ENCODE results near the gene WDR45. TPM values are rescaled to one million over a fixed set of nuclear protein-coding genes. Genes with fewer than 3 reads are reported as not detected.

Gene WDR45
- total RNA-seq, 4 donors from 2014 or later: 90.8 to 131 (median 116) TPM

- ATAC-seq (ENCODE audit: low FRiP score) (no peak), DNase-seq (ENCODE audit: low spot score) (no peak)
- no peak for TF ChIP-seq CTCF (IDR thresholded peaks at IDR 0.05)
Observed at GRCh38 chrX:49116076-49116475, 36.4 kb upstream of the WDR45 start.

GRCh38 chrX:49111791-49112190, 32.1 kb upstream of the WDR45 start:
- TF ChIP-seq CTCF (IDR thresholded peaks at IDR 0.05): no peak
- no peak for DNase-seq (ENCODE audit: low spot score)
- no peak for ATAC-seq (ENCODE audit: low FRiP score)

- no peak for TF ChIP-seq CTCF (IDR thresholded peaks at IDR 0.05)
- no peak for DNase-seq (ENCODE audit: low spot score)
- no peak for ATAC-seq (ENCODE audit: low FRiP score)
Observed at GRCh38 chrX:49110417-49110816, 30.7 kb upstream of the WDR45 start.

GRCh38 chrX:49108641-49109040, 29.0 kb upstream of the WDR45 start:
- DNase-seq (ENCODE audit: low spot score): no peak
- no peak for ATAC-seq (ENCODE audit: low FRiP score)
- no peak for TF ChIP-seq CTCF (IDR thresholded peaks at IDR 0.05)

- DNase-seq (ENCODE audit: low spot score) (no peak), ATAC-seq (ENCODE audit: low FRiP score) (peak; percentile 54)
- no peak for TF ChIP-seq CTCF (IDR thresholded peaks at IDR 0.05)
Observed at GRCh38 chrX:49106930-49107329, 27.2 kb upstream of the WDR45 start.

GRCh38 chrX:49106296-49106695, 26.6 kb upstream of the WDR45 start:
- TF ChIP-seq CTCF (IDR thresholded peaks at IDR 0.05): no peak
- DNase-seq (ENCODE audit: low spot score) (no peak), ATAC-seq (ENCODE audit: low FRiP score) (no peak)

GRCh38 chrX:49103637-49104036, 23.9 kb upstream of the WDR45 start:
- ATAC-seq (ENCODE audit: low FRiP score) (no peak), DNase-seq (ENCODE audit: low spot score) (no peak)
- TF ChIP-seq CTCF (IDR thresholded peaks at IDR 0.05): no peak

Measured in omental fat pad (tissue), 4 donors.